A673 (cell line): ENCODE data around the gene RBFOX1.

ENCODE experiments used
- CTCF ChIP-seq: fragments of 300-800, 200-600 bp; sonication (generic); conservative IDR thresholded peaks from 2 replicates; pipeline ENCODE4 v1.5.1; 2017; ENCODE audit warnings: low read depth, mild to moderate bottlenecking, antibody characterized with exemption, low read length, moderate library complexity, mixed read lengths
- EZH2 ChIP-seq: fragments of 200-600 bp; sonication (generic); IDR thresholded peaks from 2 replicates; pipeline ENCODE4 v1.6.1; 2017; ENCODE audit warnings: borderline replicate concordance, low read depth, mild to moderate bottlenecking, mixed read lengths, antibody characterized with exemption, low read length; ENCODE audit not compliant: poor library complexity, severe bottlenecking

GRCh38 chr16:7629571-7629970, 296.9 kb downstream of the RBFOX1 start:
- TF ChIP-seq EZH2 (no peak), CTCF (no peak)
